ENCODE results near the gene NHS. TPM values are rescaled to one million over a fixed set of nuclear protein-coding genes. Genes with fewer than 3 reads are reported as not detected.
"Not testable (repeated sequence)": the region's sequence is repeated elsewhere in the genome, so short reads cannot be mapped to it uniquely, and the experiment has no call there.

Gene NHS
- total RNA-seq, 1 donor from 2014 or later, result 3.6 TPM

DNA sequence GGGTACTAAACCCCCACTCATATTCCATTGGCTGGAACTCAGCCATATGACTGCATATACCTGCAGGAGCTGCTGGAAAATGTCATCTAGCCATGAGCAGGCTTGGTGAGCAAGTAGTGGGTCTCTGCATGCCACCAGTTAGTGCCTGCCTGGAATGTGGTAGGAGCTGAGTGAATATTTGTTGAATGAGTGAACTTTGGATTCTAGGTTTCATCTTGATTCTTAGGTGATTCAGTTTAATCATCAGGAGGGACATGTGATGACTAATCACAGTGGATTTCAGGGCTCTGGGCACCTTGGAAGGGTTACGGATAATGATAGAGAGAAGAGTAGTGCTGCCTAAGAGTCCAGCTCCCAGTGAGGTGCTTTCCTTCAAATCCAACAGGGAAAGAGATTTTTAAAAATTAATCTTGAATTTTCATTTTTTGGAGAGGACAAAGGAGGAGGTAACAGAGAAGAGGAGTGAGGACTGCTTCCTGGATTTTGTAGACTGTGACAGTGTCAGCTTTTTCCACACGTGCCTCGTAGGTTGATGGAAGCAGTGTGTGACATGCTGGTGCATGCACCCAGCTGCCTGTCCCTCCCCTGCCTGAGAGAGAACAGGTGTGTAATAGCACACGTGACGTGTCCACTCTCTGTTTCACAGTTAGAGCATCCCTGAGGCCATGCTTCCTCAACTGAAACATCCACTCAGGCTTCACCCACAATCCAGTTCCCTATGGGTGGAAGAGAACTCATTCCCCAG, 30.4 kb downstream of the NHS start:
- DNase-seq (ENCODE audit: low spot score), result no peak

DNA sequence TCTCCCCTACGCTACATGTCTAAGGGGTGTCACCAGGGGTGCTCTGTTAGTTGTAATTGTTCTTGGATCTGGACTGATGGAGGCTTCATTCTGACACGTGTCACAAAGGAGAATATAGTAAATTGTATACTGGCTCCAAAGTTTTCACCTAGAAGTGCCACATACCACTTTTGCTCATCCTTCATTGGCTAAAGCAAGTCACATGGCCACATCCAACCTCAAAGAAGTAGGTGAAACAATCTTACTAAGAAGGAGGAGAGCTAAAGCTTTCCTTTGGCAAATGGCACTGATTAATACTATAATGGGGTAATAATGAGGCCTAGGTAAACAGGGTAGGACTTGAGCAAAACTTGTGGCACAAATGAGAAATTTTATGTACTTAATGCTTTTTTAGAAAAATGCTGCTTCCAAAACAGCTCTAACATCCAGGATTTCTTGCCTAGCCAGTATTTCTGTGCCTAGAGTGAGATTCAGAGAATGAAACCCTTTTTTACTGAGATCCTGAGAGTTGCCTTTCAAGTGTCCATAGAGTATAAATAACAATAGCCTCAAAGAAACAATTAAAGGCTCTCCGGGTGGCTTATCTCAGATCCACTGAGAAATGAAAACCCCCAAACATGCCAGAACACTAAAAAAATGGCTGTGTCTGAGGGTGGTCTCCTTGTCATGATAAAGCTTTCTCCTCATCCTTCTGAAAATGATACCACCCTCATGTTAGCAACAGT, 34.7 kb downstream of the NHS start:
- DNase-seq (ENCODE audit: low spot score), result no peak

- DNase-seq (ENCODE audit: low spot score), result no peak
Measured at GRCh38 chrX:17410651-17411050, 35.7 kb downstream of the NHS start.

GRCh38 chrX:17411205-17411604, 36.2 kb downstream of the NHS start:
- no peak for DNase-seq (ENCODE audit: low spot score)

GRCh38 chrX:17412692-17413091, 37.7 kb downstream of the NHS start:
- no peak for DNase-seq (ENCODE audit: low spot score)

- no peak for DNase-seq (ENCODE audit: low spot score)
Measured at GRCh38 chrX:17413228-17413627, 38.2 kb downstream of the NHS start.

DNA sequence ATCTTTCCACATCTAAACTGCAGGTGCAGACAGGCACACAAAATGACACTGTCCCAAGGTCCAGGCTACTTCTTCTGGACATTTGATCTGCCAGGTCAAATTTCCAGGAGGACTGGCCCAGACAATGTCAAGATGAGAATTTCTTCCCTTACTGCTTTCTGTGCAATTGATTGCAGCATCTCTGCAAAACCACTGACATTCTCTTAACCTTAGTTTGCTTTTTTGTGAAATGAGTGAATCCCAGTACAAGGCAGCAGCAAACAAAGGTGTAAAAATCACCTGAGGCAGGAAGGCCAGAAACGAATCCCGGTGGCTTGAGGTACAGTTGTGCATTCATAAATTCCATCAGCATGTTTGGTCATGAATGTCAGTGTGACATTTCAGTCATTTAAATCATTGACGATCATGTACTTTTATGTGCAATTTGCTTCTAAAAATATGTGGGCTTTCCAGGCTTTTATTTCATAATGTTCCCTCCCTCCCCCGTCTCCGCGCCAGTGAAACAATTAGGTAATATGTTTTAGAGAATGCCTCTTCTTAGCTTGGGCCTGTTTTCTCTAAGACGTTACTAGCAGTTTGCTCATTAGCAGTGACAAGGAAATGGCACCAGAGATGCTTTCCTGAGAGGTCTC, 39.1 kb downstream of the NHS start:
- no peak for DNase-seq (ENCODE audit: low spot score)

DNA sequence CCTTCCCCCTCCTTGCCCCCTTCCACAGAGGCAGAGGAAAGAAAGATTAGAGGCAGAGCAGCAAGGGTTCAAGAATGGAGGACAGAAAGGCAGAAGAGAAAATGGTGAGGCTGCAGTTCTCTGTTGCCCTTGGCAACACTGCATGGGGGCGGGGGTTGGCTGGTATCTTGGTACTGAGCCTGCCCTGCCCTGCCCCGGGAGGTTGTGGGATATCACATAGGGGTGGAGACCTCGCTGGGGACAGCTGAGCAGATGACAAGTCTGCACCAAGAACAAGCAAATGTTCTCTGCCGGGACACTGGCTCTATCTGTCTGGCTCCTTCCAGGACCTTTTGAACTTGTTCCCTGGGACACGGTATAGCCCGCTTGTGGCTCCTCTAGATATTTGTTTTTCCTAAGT, 39.8 kb downstream of the NHS start:
- DNase-seq (ENCODE audit: low spot score), result peak; percentile 6

GRCh38 chrX:17415242-17415810, 40.3 kb downstream of the NHS start:
- DNase-seq (ENCODE audit: low spot score), result no peak

GRCh38 chrX:17417372-17417771, 42.4 kb downstream of the NHS start:
- DNase-seq (ENCODE audit: low spot score), result no peak

GRCh38 chrX:17425136-17425535, 50.1 kb downstream of the NHS start:
- no peak for DNase-seq (ENCODE audit: low spot score)

GRCh38 chrX:17425551-17425950, 50.6 kb downstream of the NHS start:
- no peak for DNase-seq (ENCODE audit: low spot score)

DNA sequence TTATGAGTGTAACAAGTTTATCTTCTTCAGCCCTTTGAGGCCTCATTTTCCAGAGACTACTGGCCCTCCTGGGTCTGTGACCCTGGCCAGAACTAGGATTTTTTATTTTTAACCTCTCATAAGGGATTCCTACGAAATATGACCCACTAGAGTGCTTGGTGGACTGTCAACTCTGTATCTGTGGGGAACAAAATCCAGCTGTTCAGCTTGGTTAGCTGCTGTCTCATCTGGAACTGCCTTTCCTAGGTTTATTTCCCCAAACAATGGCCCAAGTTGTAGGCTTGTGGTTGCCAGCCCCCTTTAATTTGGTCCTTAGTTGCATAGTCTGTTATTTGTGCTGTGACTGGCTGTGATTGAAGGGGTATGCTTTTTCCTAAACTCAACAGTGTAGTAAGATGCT, 56.2 kb downstream of the NHS start:
- DNase-seq (ENCODE audit: low spot score), result no peak

GRCh38 chrX:17432158-17432557, 57.2 kb downstream of the NHS start:
- no peak for DNase-seq (ENCODE audit: low spot score)

GRCh38 chrX:17433965-17434364, 59.0 kb downstream of the NHS start:
- no peak for DNase-seq (ENCODE audit: low spot score)

DNA sequence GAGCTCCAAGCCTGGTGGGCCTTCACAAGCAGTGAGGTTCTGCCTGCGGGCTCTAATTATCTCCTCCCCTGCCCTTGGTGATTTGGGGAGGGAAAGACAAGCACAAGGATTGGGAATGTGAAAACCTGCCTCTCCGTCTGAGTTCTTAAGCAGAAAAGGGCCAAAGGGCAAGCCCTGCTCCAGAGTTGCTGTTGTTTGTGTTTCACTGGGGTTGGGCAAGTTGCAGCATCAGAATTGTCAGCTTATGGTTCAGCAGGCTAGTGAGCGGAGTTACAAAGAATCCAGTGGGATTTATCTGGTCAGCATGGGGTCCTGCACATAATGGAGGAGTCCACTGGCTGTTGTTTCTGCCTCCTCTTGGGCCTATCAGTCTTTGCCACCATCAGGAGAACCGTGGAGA, 60.5 kb downstream of the NHS start:
- DNase-seq (ENCODE audit: low spot score), result no peak

DNA sequence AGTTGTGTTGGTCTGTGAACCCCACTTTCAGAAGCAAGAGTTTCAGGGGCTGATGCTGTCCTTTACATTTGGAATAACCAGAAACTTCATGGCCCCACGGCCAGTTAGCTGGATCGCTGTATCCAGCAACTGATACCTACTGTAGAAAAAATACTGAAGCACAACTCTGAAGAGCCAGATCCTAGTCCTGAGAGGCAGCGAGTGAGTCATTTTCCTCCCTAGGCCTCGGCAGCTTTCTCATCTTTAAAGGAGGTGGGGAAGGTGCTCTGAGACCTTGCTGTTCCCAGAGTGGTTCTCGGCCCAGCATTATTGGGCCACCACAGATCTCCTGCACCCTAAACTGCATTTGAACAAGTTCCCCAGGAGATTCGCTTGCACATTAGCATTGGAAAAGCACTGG, 63.2 kb downstream of the NHS start:
- no peak for DNase-seq (ENCODE audit: low spot score)

DNA sequence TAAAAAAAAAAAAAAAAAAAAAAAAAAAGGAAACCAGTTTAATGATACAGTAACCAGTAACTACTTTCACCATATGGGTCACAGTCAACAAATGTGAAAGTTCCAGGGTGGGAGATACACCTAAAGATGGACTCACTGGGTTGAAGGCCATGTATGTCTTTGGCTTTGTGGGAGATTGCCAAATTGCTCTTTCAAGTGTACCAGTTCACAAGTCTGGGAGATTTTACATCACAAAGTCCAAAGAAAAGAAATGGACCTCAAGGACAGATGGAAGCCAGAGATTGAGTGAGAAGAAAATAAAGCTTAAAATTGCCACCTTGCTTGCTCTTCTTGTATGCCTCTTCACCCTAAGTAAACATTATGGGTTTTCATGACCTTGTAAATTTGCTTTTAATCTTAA, 65.3 kb downstream of the NHS start:
- no peak for DNase-seq (ENCODE audit: low spot score)

- no peak for DNase-seq (ENCODE audit: low spot score)
Measured at GRCh38 chrX:17440836-17441235, 65.8 kb downstream of the NHS start.

- no peak for DNase-seq (ENCODE audit: low spot score)
Measured at GRCh38 chrX:17441965-17442364, 67.0 kb downstream of the NHS start.

GRCh38 chrX:17442898-17443297, 67.9 kb downstream of the NHS start:
- no peak for DNase-seq (ENCODE audit: low spot score)

GRCh38 chrX:17443556-17443955, 68.6 kb downstream of the NHS start:
- no peak for DNase-seq (ENCODE audit: low spot score)

GRCh38 chrX:17446269-17446668, 71.3 kb downstream of the NHS start:
- DNase-seq (ENCODE audit: low spot score), result not testable (repeated sequence)

Measured in umbilical cord (tissue), 2 donors.